T1000 (cell line): ENCODE measurements around the gene ZNF586.
"Not testable (repeated sequence)": the region's sequence is repeated elsewhere in the genome, so short reads cannot be mapped to it uniquely, and the experiment has no call there.

Experiments
- DNase-seq: peaks from one replicate; lab custom pipeline; 2025; ENCODE audit warnings: mixed read lengths; lab: John Stamatoyannopoulos, UW

The ZNF586 gene

DNA sequence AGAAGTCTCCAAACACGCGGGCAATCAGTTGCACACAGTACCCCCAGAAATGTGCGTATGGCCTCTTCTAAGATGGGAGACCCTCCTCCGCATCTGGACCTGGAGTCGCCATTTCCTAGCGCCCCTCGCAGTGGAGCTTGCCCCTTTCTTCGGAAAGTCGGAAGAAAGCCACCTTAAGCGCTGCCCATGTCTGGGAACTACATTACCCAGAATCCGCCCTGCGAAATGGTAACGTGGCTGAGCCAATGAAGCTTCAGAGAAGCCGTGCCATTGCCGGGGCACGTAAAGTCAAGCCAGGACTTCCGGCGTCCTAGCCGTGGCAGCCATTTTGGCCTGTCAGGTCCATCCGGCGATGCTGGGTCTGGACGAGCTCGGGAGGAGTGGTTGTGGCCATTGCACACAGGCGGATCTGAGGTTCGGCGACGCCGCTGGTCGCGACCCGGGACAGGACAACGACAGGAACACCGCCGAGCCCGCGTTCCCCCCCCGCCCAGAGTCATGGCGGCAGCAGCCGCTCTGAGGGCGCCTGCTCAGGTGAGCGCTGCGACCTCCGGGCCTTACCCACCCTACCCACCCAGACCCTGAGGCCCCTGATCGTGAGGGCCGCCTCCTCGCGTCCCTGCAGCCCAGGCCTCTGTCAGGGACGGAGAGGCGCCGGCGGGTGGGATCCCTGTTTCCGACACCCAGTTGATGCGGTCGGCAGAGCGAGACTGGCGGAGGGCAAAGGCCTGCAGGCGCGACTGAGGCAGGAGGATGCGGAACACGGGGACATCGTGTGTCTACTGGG, at the start of gene ZNF586:
TSS of gene ZNF586 (plus strand) at position 332 of the 787 bp plus-strand sequence. CDS start at position 499, 167 bp downstream.
- DNase-seq, result peak; percentile 82

DNA sequence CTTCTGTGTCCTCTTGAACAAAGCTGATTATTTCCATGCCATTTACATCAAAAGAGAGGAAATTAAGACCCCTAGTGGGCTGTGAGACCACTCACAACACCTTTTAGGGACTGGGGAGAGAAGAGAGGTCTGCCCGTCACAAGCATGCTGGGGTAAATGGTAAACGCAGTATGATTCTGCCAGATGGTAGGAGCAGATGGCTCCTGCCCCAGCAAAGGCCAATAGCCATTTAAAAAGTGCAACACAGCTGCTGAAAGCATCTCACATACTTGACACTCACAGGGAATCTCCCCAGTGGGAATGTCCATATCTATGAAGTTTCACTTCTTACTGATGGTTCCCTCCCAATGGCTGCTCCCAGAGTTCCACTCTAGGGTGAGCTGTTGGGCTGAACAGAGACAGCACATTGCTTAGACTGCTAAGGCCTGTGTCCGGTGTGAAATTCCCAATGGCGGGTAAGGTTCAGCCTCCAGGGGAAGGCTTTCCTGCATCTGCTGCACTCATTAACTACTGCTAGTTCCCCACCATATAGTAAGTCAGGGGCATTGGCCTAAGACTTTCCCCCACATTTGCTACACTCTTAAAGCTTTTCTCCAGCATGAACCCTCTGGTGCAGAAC, 49.5 kb upstream of the ZNF586 start:
- DNase-seq, result no peak

DNA sequence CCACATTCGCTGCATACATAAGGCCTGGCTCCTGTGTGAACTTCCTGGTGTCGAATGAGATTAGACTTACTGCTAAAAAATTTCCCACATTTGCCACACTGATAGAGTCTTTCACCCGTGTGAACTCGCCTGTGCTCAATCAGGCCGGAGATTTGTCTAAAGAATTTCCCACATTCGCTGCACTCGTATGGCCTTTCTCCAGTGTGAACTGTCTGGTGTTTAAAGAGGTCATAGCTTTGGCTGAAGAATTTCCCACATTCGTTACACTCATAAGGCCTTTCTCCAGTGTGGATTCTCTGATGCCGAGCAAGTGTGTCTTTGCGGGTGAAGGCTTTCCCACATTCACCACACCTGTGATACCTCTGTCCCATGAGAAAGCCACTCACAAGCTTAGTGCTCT, 48.6 kb upstream of the ZNF586 start:
- DNase-seq, result no peak

DNA sequence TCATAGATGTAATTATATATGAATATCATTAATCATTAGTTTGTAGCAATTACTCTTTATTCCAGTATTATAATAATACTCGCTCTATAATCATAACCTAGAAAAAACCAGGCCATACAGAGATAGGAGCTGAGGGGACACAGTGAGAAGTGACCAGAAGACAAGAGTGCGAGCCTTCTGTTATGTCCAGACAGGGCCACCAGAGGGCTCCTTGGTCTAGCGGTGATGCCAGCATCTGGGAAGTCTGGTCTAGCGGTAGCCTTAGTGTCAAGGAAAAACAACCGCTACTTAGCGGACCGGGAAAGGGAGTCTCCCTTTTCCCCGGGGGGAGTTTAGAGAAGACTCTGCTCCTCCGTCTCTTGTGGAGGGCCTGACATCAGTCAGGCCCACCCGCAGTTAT, 31.2 kb upstream of the ZNF586 start:
- DNase-seq, result peak; percentile 4

DNA sequence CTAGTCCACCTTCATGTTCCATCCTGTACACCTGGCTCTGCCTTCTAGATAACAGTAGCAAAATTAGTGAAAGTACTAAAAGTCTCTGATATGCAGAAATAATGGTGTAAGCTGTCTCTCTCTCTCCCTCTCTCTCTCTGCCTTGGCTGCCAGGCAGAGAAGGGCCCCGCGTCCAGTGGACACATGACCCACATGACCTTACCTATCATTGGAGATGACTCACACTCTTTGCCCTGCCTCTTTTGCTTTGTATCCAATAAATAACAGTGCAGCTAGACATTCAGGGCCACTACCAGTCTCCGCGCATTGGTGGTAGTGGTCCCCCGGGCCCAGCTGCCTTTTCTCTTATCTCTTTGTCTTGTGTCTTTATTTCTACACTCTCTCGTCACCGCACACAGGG, 30.7 kb upstream of the ZNF586 start:
- not testable (repeated sequence) for DNase-seq

DNA sequence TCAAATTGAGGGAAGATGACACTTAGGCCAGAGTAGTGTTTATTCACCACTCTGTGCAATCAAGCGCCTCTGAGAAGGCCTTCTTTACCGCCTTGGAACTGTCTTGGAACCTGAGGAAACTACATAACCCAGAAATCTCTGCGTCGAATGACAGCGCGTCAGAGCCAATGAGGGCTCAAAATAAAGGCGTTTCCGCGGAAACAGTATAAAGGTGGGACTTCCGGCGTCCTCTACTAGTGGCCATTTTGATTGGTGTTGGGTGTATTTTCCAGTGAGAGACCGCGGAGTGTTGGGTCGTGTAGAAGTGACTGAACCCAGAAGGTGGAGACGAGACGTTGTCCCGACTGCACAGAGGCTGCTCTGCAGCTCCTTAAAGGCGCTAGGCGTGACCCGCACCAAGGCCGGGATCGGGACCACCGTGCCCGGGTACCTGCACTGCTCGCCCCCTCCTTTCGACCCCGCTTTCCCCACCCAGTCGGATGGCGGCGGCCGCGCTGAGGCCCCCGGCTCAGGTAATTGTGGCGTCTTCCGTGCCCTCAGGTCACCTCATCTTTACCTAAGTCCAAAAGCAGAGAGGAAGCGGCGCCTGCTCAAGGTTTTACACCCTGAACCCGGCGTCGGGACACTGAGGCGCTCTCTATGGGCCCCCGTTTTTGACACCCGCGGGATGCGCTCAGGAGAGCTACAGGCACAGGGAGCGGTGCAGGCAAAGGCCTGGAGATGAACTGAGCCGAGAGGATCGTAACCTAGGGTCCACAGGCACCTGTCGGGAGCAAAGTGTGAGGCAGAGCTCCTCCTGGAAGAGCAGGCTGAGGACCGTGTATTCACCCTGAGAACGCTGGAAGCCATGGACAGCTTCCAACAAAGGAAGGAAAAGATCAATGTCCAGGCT, 22.6 kb upstream of the ZNF586 start, which contains the start of gene ZNF776:
TSS of gene ZNF776 (plus strand) at position 236 of the 892 bp plus-strand sequence. CDS start at position 480, 244 bp downstream.
- DNase-seq, result peak; percentile 55

DNA sequence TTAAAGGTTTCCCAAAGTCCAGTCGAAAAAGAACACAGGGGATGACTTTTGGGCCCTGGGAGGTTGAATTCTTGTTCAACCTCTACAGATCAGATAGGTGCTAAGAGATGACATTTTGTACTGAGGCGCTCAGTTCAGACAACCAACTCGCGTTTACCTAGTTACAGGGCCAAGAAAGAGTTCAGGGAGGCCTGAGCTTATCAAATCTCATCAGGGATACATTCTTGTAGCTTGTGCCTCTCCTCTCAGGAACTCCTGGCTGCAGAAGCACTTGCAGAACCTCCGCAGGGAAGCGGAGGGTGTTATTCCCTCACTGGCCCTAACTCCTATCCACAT, 22.0 kb upstream of the ZNF586 start:
- no peak for DNase-seq

DNA sequence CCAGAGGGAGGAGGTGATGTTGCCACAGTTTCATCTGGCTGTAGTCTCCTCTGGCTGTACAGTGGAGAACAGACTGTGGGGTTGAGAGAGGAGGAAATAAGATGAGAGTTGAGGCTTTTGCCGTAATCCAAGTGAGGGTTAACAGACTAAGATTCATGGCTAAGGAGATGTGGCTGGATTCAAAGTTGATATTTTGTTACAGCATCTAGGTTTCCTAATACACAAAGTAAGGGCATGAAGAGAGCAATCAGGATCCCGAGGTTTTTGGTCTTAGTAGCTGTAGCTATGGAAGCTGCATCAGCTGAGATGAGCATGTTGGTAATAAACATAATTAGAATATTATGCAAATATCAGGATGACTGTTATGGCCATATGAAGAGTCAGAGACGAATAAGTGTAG, 21.4 kb upstream of the ZNF586 start:
- no peak for DNase-seq

DNA sequence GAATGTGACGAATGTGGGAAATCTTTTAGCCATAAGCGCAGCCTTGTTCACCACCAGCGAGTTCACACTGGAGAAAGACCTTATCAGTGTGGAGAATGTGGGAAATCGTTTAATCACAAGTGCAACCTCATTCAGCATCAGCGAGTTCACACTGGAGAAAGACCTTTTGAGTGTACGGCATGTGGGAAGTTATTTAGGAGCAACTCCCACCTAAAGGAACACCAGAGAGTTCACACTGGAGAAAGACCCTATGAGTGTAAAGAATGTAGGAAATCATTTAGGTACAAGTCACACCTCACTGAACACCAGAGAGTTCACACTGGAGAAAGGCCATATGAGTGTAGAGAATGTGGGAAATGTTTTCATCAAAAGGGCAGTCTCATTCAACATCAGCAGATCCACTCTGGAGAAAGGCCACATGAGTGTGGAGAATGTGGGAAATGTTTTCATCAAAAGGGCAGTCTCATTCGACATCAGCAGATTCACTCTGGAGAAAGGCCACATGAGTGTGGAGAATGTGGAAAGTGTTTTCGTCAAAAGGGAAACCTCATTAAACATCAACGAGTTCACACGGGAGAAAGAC, 15.3 kb upstream of the ZNF586 start:
- no peak for DNase-seq

DNA sequence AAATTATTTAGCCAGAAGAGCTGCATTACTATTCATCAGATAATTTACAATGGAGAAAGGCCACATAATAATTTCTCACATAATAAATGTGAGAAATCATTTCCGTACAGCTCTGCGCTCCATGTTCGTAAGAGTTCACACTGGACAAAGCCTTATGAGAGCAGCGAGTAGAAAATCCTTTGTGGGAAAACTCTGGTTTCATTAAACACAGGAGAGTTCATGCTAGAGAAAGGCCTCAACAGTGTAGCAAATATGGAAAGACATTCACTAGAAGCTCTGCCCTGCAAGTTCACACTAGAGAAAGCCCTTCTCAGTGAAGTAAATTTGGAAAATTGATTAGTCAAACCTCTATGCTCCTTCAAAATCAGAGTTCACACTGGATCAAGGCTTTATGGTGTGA, 14.4 kb upstream of the ZNF586 start:
- DNase-seq, result no peak

DNA sequence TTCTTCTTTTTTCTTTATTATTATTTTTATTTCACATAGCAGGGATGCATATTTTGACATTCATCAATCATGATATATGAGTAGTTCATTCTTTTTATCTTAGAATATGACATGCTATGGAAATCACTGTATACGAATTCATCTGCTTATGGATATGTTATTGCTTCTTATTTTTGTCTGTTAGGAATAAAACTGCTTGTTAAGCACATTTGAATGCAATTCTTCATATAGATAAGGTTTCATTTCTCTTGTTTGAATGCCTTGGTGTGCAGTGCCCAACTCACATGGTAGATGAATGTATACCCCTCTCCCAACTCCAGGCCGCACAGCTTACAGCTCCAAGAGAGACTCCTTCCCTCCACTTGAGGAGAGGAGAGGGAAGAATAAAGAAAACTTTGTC, 11.5 kb upstream of the ZNF586 start:
- DNase-seq, result no peak

DNA sequence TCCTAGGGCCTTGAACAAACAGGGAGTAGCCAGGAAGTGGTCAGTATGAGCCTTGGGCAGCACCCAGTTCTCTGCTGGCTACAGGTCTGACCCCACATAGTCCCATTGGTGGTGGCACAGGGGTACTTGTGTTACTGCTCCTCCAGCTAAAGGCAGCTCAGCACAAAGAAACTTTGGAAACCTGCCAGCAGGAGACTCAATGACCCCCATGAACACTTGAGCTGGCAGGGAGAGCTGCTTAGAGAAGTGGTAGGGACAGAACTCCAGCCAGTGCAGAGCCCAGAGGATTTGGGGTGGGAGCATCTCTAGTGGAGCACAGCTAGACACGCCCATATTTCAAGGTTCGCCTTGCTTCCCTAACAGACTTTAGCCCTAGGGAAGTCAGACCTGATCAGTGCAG, 10.4 kb upstream of the ZNF586 start:
- no peak for DNase-seq

DNA sequence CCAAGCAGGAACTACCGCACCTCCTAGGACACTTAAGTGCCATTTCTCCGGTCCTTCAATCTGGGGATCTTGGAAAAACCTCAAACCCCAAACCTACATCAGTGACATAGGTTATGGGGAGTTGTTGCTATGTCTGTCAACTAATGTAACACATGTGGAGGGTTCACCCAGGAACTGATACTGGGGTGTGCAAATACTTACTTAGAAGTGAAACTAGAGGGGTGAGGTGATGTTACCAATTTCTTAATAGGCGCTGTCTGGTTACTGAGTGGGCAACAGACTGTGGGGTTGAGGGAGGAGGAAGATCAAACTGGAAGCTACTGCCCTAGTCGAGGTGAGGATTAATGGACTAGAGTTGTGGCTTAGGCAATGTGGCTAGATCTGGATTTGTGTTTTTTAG, 1.9 kb downstream of the ZNF586 start:
- no peak for DNase-seq

DNA sequence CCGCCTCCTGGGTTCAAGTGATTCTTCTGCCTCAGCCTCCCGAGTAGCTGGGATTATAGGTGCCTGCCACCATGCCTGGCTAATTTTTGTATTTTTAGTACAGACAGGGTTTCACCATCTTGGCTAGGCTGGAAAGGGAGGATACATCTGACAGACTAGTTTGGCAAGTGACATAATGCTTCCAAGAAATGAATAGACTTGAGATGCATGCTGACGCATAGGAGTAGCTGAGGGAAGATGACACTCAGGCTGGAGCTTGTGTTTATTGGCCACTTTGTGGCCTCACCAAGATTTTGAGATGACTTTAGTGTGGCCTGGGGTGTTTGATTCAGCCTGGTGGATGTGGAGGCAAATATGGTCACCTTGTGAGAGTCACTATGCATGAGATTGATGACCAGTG, 4.0 kb downstream of the ZNF586 start:
- DNase-seq, result no peak

DNA sequence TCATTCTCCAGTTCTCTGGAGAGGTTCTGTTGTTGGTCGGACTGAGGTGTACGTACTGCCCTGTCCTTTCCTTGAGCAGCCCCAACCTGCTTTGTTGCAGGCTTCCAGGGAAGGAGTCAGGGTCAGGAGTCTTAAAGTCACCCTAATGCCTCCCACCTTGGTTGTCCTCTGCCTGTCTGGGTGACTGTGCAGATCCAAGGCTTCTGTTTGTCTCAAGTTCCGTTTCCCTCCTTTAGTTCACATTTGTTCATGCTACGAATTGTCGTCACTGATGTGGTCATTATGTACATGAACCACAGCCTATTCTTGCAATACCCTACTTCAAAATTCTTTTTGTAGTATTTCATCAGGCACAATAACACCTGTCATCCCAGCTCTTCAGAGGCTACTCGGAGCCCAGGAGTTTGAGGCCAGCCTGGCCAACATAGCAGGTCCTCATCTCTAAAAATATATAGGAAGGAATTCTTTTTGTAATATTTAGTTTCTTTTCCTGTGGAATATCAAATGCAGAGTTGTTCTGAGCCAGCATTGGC, 7.4 kb downstream of the ZNF586 start:
- DNase-seq, result no peak

DNA sequence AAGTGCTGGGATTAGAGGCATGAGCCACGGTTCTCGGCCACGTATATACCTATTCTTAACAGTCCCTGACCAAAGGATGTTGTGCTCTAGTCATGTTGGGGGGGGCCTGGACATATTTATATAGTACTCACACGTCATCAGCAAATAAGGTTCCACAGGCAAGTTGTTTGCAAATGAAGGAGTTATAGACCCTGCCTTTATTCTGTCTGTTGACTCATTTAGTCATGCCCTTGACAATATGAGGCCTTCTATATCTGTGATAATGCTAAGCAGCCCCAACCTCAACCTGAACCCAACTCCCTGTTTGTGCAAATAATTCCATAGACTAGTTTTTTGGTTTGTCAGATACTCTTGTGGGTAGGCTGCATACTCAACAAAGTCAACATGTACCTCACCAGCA, 8.9 kb downstream of the ZNF586 start:
- no peak for DNase-seq

DNA sequence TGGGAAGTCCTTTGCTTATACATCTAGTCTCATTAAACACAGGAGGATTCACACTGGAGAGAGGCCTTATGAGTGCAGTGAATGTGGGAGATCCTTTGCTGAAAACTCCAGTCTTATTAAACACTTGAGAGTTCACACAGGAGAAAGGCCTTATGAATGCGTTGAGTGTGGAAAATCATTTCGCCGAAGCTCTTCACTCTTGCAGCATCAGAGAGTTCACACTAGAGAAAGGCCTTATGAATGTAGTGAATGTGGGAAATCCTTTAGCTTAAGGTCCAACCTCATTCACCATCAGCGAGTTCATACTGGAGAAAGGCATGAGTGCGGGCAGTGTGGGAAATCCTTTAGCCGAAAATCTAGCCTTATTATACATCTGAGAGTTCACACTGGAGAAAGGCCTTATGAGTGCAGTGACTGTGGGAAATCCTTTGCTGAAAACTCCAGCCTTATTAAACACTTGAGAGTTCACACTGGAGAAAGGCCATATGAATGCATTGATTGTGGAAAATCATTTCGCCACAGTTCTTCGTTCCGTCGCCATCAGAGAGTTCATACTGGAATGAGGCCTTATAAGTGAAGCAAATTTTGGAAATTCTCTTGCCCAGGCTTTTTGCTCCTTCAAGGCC, 9.9 kb downstream of the ZNF586 start:
- no peak for DNase-seq

DNA sequence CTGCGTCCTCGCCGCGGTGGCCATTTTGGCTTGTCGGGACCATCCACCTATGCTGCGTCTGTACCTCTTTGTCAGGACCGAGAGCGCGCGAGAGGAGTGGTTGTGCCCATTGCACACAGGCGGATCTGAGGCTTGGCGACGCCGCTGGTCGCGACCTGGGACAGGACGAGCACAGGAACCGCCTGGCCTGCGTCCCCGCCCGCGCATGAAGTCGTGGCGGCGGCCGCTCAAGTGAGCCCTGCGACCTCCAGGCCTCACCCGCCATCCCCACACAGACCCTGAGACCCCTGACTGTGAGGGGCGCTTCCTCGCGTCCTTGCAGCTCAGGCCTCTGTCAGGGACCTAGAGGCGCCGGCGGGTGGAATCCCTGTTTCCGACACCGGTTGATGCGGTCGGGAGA, 16.8 kb downstream of the ZNF586 start:
- no peak for DNase-seq

DNA sequence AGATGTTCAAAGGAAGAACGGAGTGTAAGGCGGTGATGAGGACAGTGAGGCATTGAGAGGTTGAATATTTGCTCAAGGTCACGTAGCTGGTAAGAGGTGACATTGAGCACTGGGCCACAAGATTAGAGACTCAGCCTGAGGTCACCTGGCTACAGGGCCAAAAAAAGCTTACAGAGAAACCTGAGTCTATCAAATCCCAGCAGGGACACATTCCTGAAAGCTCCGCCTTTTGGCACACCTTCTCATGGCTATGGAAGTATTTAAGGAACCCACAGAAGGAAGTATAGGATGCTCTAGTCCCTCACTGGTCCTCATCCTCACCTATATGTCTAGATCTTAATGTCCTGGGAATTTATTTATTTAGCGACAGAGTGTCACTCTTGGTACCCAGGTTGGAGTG, 17.4 kb downstream of the ZNF586 start:
- DNase-seq, result no peak

DNA sequence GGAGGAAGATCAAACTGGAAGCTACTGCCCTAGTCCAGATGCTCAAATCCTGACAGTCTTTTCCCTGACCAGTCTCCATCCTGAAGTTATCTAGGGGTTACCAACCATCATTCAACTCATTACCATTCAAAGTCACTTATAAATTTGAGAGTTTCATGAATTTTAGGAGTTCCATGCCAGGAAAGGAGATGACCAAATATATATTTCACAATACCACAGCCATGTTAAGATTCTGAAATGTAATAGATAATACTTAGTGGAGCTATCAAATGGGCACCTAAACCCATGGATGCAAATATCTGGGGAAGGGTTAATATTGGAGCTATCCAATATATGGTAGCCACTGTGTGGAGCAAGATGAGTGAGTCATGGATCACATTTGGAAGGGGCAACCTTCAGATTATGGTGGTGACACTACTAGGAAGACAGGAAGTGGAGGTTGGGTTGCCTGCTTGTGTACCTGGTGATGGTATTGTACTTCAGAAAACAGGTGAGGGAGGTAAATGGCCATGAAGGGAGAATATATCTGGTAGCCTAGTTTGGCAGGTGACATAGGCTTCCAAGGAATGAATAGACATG, 18.7 kb downstream of the ZNF586 start:
- DNase-seq, result no peak

DNA sequence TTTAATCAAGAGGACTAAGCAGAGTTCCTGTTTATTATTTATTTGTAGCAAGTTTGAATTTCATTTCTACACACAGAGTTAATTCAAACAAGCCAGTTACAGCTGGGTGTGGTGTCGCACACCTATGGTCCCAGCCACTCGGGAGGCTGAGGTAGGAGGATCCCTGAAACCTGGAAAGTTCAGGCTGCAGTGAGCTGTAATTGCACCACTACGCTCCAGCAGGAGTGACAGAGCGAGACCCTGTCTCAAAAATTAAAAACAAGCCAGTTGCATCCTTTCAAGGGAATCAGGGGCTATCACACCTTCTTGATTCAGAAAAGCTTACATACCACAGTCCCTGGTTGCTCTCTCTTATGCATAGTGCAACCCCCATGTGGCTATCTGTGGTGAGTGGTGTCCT, 19.8 kb downstream of the ZNF586 start:
- DNase-seq, result no peak
